ENCODE results near the gene DNAH3. TPM values are rescaled to one million over a fixed set of nuclear protein-coding genes. Genes with fewer than 3 reads are reported as not detected.

Gene DNAH3
- total and polyA plus RNA-seq, 2 of the 8 experiments (the other 6 are each of a cell fraction or from before 2014, with no cell fraction given): 0.57 to 0.71 TPM

DNA sequence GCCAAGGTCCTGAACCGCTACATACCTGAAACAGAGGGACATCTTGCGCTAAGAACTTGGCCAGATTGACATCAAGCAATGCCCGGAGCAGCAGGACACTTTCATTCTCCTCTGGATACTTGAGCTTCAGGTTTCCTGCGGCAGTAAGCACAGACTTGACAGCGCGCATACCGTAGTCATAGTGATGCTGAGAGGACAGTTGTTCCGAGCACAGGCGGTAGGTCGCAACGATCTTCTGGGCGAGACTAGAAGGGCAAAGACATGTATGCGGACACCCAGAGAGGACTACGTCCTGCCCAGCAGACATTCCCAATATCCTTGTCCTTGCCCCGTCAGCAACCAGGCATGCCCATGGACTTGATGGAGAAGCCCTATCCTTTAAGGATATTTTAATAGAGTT, 112.9 kb downstream of the DNAH3 start:
- POLR2A ChIA-PET (ENCODE audit: partially characterized antibody): no interaction called here
- H3K36me3 ChIP-seq (ENCODE audit: control insufficient read depth in 2 of 4, insufficient read depth in 4 of 4, low read length in 3 of 4): no peaks in the 10 kb centered on the region
- no peaks in the 10 kb centered on the region for H3K27me3 ChIP-seq (replicated peaks in 1 of 4; ENCODE audit: control insufficient read depth in 3 of 4, extremely low read depth in 1 of 4, insufficient read depth in 3 of 4, low read length in 3 of 4)
- no peaks in the 10 kb centered on the region for H3K9me3 ChIP-seq (ENCODE audit: insufficient read depth in 2 of 2, low read depth in 1 of 2, low read length in 1 of 2)
- no peak overlapping the region for H3K56ac ChIP-seq (replicated peaks; ENCODE audit: insufficient read length, low read depth, low read length)
- no peaks in the 10 kb centered on the region for H3K79me1 ChIP-seq (ENCODE audit: low read depth, low read length)
- no peak overlapping the region for H4K8ac ChIP-seq (ENCODE audit: extremely low read depth, insufficient read depth, low read length)
- CTCF ChIA-PET (ENCODE audit: partially characterized antibody): no interaction called here
- H4K5ac ChIP-seq (ENCODE audit: insufficient read length, low read depth, low read length): no peak overlapping the region
- no peak for DNase-seq (ENCODE audit: low read depth in 1 of 2, low spot score in 2 of 2)
- H2BK15ac ChIP-seq (ENCODE audit: low read length): no peak overlapping the region
- no peak overlapping the region for H3K27ac ChIP-seq (ENCODE audit: low read depth, low read length)
- H3K9ac ChIP-seq (replicated peaks in 1 of 4; ENCODE audit: extremely low read depth in 1 of 4, low read depth in 3 of 4, low read length in 3 of 4): no peak overlapping the region
- no peak overlapping the region for H3K14ac ChIP-seq (ENCODE audit: insufficient read length)
- no peaks in the 10 kb centered on the region for H3K23me2 ChIP-seq (ENCODE audit: low read depth, low read length)
- no peak overlapping the region for H2AK5ac ChIP-seq (ENCODE audit: low read depth, low read length)
- H4K20me1 ChIP-seq (replicated peaks in 1 of 2; ENCODE audit: control insufficient read depth in 1 of 2, insufficient read depth in 2 of 2, low read length in 2 of 2): no peaks in the 10 kb centered on the region
- no peak overlapping the region for H2BK12ac ChIP-seq (ENCODE audit: low read depth, low read length)
- H2BK120ac ChIP-seq (replicated peaks; ENCODE audit: low read depth, low read length): no peak overlapping the region
- no peak overlapping the region for H2BK20ac ChIP-seq (ENCODE audit: low read length)
- no peaks in the 10 kb centered on the region for H3K4me1 ChIP-seq (replicated peaks in 1 of 4; ENCODE audit: control insufficient read depth in 3 of 4, insufficient read depth in 4 of 4, low read length in 3 of 4)
- no peak overlapping the region for H4K91ac ChIP-seq (replicated peaks; ENCODE audit: insufficient read length, low read length)
- no peak overlapping the region for H3K4ac ChIP-seq (replicated peaks; ENCODE audit: insufficient read length, low read depth, low read length)
- H3K79me2 ChIP-seq (ENCODE audit: control insufficient read depth in 1 of 2, insufficient read depth in 2 of 2, low read length in 2 of 2): no peaks in the 10 kb centered on the region
- H2AFZ ChIP-seq (ENCODE audit: low read length): no peak overlapping the region
- H3K4me3 ChIP-seq (ENCODE audit: extremely low read depth in 1 of 4, insufficient read depth in 2 of 4, low read depth in 3 of 4, low read length in 4 of 4): no peak overlapping the region
- H3K23ac ChIP-seq (ENCODE audit: insufficient read length): no peak overlapping the region
- 88% methylated on average over 15 of the region's 15 CpGs; no CpG with 5 or more reads in 1 of the 2 experiments for WGBS, 2 experiments (ENCODE audit: extremely low coverage in 1 of 2, insufficient coverage in 1 of 2, insufficient read length in 1 of 2, insufficient replicate concordance in 2 of 2, low coverage in 1 of 2, low lambda C conversion rate in 2 of 2, missing lambda C conversion rate in 1 of 2)
- no peak for FAIRE-seq
- H3K4me2 ChIP-seq (ENCODE audit: insufficient read depth in 1 of 2, low read depth in 2 of 2, low read length in 2 of 2): no peak overlapping the region
- no peak overlapping the region for H2BK5ac ChIP-seq (ENCODE audit: low read depth, low read length)
- no peak overlapping the region for H3K18ac ChIP-seq (ENCODE audit: extremely low read depth, low read length)
- TF ChIP-seq EP300 (IDR thresholded peaks at IDR 0.05; ENCODE audit: borderline replicate concordance in 1 of 2, low read depth in 2 of 2, low read length in 2 of 2) (no peak), GABPA (IDR thresholded peaks at IDR 0.05; ENCODE audit: borderline replicate concordance, insufficient read depth, low read length) (no peak), FOSL1 (IDR thresholded peaks at IDR 0.05; ENCODE audit: insufficient read depth, low read depth, low read length) (no peak), CHD1 (IDR thresholded peaks at IDR 0.05; ENCODE audit: low read depth, low read length) (no peak), RAD21 (IDR thresholded peaks at IDR 0.05 in 1 of 2, conservative IDR thresholded peaks at IDR 0.05 in 1 of 2; ENCODE audit: low read depth in 2 of 2, low read length in 2 of 2) (no peak), JUN (IDR thresholded peaks at IDR 0.05; ENCODE audit: low read depth, low read length) (no peak)
- TF ChIP-seq, protein P1, sequence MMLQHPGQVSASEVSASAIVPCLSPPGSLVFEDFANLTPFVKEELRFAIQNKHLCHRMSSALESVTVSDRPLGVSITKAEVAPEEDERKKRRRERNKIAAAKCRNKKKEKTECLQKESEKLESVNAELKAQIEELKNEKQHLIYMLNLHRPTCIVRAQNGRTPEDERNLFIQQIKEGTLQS (IDR thresholded peaks at IDR 0.05; ENCODE audit: insufficient read depth, low read depth, low read length): no peak
- TF ChIP-seq, protein P2, sequence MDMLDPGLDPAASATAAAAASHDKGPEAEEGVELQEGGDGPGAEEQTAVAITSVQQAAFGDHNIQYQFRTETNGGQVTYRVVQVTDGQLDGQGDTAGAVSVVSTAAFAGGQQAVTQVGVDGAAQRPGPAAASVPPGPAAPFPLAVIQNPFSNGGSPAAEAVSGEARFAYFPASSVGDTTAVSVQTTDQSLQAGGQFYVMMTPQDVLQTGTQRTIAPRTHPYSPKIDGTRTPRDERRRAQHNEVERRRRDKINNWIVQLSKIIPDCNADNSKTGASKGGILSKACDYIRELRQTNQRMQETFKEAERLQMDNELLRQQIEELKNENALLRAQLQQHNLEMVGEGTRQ (IDR thresholded peaks at IDR 0.05; ENCODE audit: low read length): no peak

Data from H1 (cell line).